Cardiac muscle cell (in vitro differentiated cells and primary cell): ENCODE results near the gene CTAGE6. TPM values are rescaled to one million over a fixed set of nuclear protein-coding genes. Genes with fewer than 3 reads are reported as not detected.
"Not testable (repeated sequence)": the region's sequence is repeated elsewhere in the genome, so short reads cannot be mapped to it uniquely, and the experiment has no call there.

Experiments used
- DNase-seq, 2 donors: peaks; one replicate each; pipeline versions ENCODE4 v3.0.0 to v3.0.0-alpha.2; 2010 to 2017; ENCODE audit warnings: low read depth in 1 of 2, low spot score in 1 of 2
- H3K27ac ChIP-seq: fragments of 200-600 bp; sonication (generic); 2 replicates; pipeline ENCODE4 v1.5.1; 2016
- H3K27me3 ChIP-seq: fragments of 200-600 bp; sonication (generic); 2 replicates; pipeline ENCODE4 v1.6.0; 2016; ENCODE audit warnings: control low read depth
- H3K36me3 ChIP-seq: fragments of 200-600 bp; sonication (generic); 2 replicates; pipeline ENCODE4 v1.5.1; 2016; ENCODE audit warnings: control low read depth
- H3K4me1 ChIP-seq: fragments of 200-600 bp; sonication (generic); 2 replicates; pipeline ENCODE4 v1.8.1; 2017; ENCODE audit warnings: low read depth, mild to moderate bottlenecking, mixed run types
- H3K4me3 ChIP-seq: fragments of 200-600 bp; sonication (generic); 2 replicates; pipeline ENCODE4 v1.5.1; 2016; ENCODE audit warnings: mild to moderate bottlenecking
- H3K9me3 ChIP-seq: fragments of 200-600 bp; sonication (generic); 2 replicates; pipeline ENCODE4 v1.5.1; 2017; ENCODE audit warnings: low read depth, mild to moderate bottlenecking, control low read depth
- polyA plus RNA-seq: library from polyadenylated mRNA; unstranded; fragments of >200 nt; fragmentation: Nextera tagmentation; extraction: Ambion mirVana; gene quantifications from 2 replicates; pipeline ENCODE4 v1.2.1, GENCODE V29; 2016
- total RNA-seq: library from RNA; depleted of rRNA; stranded (reverse); fragments of >200 nt; gene quantifications from 2 replicates; pipeline ENCODE4 v1.2.3, GENCODE V29; 2016

The CTAGE6 gene
- total and polyA plus RNA-seq, 2 experiments from 2014 or later, result not detected

GRCh38 chr7:143712381-143712780 lies 45.1 kb downstream of the CTAGE6 start:
- not testable (repeated sequence) for H3K4me1 ChIP-seq, H3K27ac ChIP-seq, H3K9me3 ChIP-seq, H3K27me3 ChIP-seq, DNase-seq, H3K4me3 ChIP-seq, H3K36me3 ChIP-seq

- DNase-seq, H3K36me3 ChIP-seq, H3K4me3 ChIP-seq, H3K27ac ChIP-seq, H3K27me3 ChIP-seq, H3K4me1 ChIP-seq, H3K9me3 ChIP-seq: not testable (repeated sequence)
Observed at GRCh38 chr7:143711727-143712324, 45.7 kb downstream of the CTAGE6 start.

DNA sequence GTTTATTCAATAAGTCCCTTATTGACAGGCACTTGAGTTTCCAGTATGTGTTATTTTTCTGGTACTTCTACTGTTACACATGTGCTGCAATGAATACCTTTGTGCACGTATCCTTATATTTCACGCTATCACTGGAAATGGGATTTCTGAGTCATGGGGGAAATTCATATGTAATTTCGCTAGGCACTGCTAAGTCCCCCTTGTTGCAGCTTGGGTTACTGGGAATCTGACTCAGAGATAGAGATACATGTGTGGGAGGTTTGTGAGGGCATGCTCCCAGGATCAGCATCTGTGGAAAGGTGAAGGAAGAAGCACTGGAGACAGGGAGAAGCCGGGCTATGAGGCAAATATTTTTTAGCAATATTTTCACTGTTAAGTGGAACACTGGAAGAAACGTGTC lies 47.6 kb downstream of the CTAGE6 start:
- not testable (repeated sequence) for H3K9me3 ChIP-seq, H3K27me3 ChIP-seq

More for the DNA sequence above, 47.6 kb downstream of the CTAGE6 start:
- not testable (repeated sequence) for DNase-seq, H3K4me3 ChIP-seq, H3K4me1 ChIP-seq, H3K27ac ChIP-seq, H3K36me3 ChIP-seq

Other genes with a start within 250 kb of the CTAGE6 start
- gene CTAGE15, start 185.9 kb downstream of the CTAGE6 start, total RNA-seq, result 0.24 TPM in 1 of 2 replicates, not detected in the other
- gene CTAGE15, start 185.9 kb downstream of the CTAGE6 start, polyA plus RNA-seq, result not detected in 2 replicates
- gene TCAF2, start 136.7 kb downstream of the CTAGE6 start, total RNA-seq, result 0.21 and 1.6 TPM in 2 replicates
- gene TCAF2, start 136.7 kb downstream of the CTAGE6 start, polyA plus RNA-seq, result 0.17 and 0.67 TPM in 2 replicates
- gene TCAF1, start 144.5 kb upstream of the CTAGE6 start, total RNA-seq, result 82.3 and 82.7 TPM in 2 replicates
- gene TCAF1, start 144.5 kb upstream of the CTAGE6 start, polyA plus RNA-seq, result 58.6 and 65.8 TPM in 2 replicates
- gene OR2F2, start 177.5 kb upstream of the CTAGE6 start, total RNA-seq, result not detected in 2 replicates
- not detected in 2 replicates for gene OR2F2, start 177.5 kb upstream of the CTAGE6 start, polyA plus RNA-seq
- gene OR2F1, start 197.1 kb upstream of the CTAGE6 start, total RNA-seq, result not detected in 2 replicates
- gene OR2F1, start 197.1 kb upstream of the CTAGE6 start, polyA plus RNA-seq, result not detected in 2 replicates
- gene OR6B1, start 242.6 kb upstream of the CTAGE6 start, total RNA-seq, result not detected in 2 replicates
- not detected in 2 replicates for gene OR6B1, start 242.6 kb upstream of the CTAGE6 start, polyA plus RNA-seq